Epithelial cell of esophagus (primary cell): ENCODE results near the gene UAP1.
"Not testable (repeated sequence)": the region's sequence is repeated elsewhere in the genome, so short reads cannot be mapped to it uniquely, and the experiment has no call there.

Source experiments
- DNase-seq: peaks from one replicate; pipeline ENCODE4 v3.0.0; 2010; ENCODE audit warnings: low read depth
- H3K4me3 ChIP-seq: 2 replicates; pipeline ENCODE4 v1.5.1; 2011; ENCODE audit warnings: mild to moderate bottlenecking, low read length, control low read depth
- TF ChIP-seq, protein P1 (sequence below): IDR thresholded peaks from 2 replicates; pipeline ENCODE4 v1.5.1; 2011; ENCODE audit warnings: low read depth, mild to moderate bottlenecking, low read length, control low read depth, inconsistent platforms; ENCODE audit not compliant: insufficient read depth; ENCODE audit errors: missing control alignments

UAP1 gene

DNA sequence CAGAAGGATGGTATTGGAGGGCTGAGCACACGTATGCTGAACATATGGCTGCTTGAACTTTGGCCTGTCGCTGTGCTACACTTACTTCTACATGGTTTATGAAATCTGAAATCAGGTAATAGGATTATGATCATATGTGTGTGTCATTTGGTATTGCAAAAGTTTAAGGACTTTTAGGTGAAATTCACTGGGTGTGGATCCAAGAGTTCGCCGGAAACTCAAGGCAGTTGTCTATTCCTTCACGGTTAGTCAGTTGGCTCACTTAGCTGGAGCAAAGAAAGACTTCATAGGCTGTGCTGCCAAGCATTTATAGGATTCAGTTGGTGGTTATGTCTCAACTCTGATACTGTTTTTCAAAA is 927 bp downstream of the UAP1 start:
- peak; percentile 84 for DNase-seq
- TF ChIP-seq, protein P1, sequence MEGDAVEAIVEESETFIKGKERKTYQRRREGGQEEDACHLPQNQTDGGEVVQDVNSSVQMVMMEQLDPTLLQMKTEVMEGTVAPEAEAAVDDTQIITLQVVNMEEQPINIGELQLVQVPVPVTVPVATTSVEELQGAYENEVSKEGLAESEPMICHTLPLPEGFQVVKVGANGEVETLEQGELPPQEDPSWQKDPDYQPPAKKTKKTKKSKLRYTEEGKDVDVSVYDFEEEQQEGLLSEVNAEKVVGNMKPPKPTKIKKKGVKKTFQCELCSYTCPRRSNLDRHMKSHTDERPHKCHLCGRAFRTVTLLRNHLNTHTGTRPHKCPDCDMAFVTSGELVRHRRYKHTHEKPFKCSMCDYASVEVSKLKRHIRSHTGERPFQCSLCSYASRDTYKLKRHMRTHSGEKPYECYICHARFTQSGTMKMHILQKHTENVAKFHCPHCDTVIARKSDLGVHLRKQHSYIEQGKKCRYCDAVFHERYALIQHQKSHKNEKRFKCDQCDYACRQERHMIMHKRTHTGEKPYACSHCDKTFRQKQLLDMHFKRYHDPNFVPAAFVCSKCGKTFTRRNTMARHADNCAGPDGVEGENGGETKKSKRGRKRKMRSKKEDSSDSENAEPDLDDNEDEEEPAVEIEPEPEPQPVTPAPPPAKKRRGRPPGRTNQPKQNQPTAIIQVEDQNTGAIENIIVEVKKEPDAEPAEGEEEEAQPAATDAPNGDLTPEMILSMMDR = no peak
- H3K4me3 ChIP-seq = peak overlapping the region; percentile 72

DNA sequence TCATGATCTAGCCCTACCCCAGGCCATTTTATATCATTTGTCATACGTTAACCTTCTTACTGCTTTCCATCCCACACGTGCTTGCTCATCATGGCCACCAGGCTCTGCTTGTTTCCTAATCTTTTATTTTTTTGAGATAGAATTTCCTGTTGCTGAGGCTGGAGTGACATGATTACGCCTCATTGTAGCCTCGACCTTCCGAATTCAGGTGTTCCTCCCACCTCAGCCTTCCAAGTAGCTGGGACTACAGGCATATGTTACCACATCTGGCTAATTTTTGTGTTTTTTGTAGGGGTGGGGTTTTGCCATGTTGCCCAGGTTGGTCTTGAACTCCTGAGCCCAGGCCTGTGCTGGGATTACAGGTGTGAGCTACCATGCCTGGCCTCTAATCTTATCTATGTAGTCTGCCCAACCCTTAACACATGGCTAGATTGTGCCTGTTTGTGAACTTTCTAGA is 3.3 kb downstream of the UAP1 start:
- TF ChIP-seq, protein P1 = no peak
- peak; percentile 18 for DNase-seq
- H3K4me3 ChIP-seq = no peak overlapping the region

DNA sequence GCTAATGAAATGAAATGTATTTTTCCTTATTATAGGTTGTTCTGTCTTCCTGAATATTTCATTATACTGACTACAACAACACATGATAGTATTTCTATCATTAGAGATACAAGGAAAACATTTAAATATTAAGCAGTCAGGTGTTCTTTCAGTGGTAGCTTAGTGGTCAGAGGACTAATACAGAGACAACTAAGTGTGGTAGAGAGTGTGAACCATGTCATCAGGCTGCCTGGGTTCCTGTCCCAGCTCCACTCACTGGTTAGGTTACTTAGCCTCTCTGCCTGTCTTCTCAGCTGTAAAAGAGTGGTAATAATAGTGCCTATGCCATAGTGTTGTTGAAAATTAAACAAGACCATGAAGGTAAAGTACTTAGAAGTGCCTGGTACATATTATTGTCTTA is 3.9 kb downstream of the UAP1 start:
- no peak for DNase-seq
- TF ChIP-seq, protein P1 = no peak
- no peak overlapping the region for H3K4me3 ChIP-seq

DNA sequence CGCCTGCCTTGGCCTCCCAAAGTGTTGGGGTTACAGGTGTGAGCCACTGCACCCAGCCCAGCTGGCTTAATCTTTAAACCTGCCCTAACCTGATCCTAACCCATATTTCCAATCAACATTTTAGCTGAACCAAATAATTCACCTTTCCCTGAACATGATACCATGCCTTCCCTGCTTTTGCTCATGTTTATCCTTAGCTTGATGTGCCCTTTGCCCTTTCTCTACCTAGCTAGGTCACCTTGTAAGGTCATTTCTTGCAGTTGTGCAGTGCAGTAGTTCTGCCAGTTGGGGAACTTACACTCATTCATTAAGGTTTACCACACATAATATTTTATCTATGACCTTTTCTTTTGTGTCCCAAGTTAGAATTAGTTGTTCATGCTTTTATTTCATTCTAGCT is 5.3 kb downstream of the UAP1 start:
- TF ChIP-seq, protein P1 = no peak
- no peak overlapping the region for H3K4me3 ChIP-seq
- no peak for DNase-seq

DNA sequence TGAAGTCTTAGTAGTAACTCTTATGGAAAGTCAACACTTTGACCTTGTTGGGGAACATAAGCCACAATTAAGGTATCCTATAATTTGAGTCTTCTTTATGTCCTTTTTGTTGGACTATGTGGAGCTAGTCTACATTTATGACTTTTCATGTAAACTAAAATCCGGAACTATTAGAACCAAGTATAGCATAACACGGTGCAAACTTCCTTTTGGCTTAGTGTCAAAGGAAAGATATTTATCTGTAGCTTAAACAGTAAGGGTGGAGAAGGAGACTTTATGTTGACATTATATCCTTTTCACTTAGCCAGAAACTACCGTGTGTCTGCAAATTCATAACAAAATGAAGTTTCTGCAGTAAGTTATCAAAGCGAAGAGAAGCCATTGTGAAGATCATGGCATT is 7.3 kb downstream of the UAP1 start:
- no peak overlapping the region for H3K4me3 ChIP-seq
- no peak for DNase-seq
- TF ChIP-seq, protein P1 = no peak

DNA sequence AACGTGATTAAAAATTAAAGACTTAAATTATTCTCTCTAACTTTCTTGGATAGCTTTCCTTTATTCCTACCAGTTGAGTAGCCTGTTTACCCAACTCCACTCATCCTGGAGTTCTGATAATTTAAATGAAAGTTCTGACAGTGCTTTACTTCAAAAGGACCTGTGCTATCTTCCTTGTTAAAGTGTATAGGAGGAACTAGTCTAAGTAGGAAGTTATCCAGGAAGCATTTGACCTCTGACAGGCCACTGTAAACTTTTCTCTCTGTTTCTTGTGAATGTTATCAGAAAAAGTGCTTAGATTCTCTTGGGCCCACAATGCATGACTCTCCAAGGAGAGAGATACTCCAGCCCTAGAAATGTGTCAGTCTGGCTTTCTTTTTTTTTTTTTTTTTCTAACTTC is 9.2 kb downstream of the UAP1 start:
- H3K4me3 ChIP-seq = no peak overlapping the region
- TF ChIP-seq, protein P1 = no peak
- DNase-seq = no peak

DNA sequence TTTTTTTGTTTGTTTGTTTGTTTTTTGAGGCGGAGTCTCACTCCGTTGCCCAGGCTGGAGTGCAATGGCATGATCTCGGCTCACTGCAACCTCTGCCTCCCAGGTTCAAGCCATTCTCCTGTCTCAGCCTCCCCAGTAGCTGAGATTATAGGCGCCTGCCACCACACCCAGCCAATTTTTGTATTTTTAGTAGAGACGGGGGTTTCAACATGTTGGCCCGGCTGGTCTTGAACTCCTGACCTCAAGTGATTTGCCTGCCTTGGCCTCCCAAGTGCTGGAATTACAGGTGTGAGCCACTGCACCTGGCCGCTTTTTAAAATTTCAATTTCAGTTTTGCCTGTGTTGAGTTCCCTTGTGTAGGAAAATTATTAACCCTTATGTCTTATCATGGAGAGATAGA is 9.6 kb downstream of the UAP1 start:
- H3K4me3 ChIP-seq, DNase-seq: not testable (repeated sequence)

DNA sequence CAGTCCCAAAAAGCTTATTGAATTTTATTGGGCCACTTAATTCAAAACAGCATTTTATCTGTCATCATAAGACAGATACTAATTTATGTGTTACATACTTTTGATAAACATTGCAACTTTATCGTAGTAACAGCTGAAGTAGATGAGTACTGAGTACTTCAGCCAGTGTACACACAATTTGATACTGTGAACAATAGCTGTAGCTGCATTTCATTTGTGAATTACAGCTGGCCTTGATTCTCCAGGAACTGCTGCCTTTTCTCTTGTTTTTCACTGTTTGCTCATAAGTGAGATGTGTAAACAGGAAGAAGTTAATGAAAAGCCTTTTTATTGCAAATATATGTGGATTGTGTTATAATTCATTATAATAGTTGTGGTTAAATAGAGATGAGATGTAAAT is 10.2 kb downstream of the UAP1 start:
- TF ChIP-seq, protein P1 = no peak
- DNase-seq = no peak
- no peak overlapping the region for H3K4me3 ChIP-seq
